Activated CD4-positive, alpha-beta T cell treated with anti-CD3 and anti-CD28 coated beads, Interleukin-2, amount 10 ng/mL, durations not matched to agents 7 days and 5 days (primary cell): ENCODE results near the gene DNAJC1. TPM values are rescaled to one million over a fixed set of nuclear protein-coding genes. Genes with fewer than 3 reads are reported as not detected.

Experiments used
- CTCF ChIA-PET: fragments of 350-600 bp; sonication (Branson Sonifier 250); formaldehyde crosslinking; loops from one replicate; lab custom pipeline; 2021; ENCODE audit warnings: antibody characterized with exemption; lab: Charles Lee
- POLR2A ChIA-PET: fragments of 350-600 bp; sonication (Branson Sonifier 250); formaldehyde crosslinking; loops from one replicate; lab custom pipeline; 2021; ENCODE audit warnings: antibody characterized with exemption; lab: Charles Lee
- DNase-seq: peaks from one replicate; pipeline ENCODE4 v3.0.0-alpha.2; 2020
- H3K27ac Mint-ChIP-seq: one replicate; pipeline ENCODE4 v1.8.0; 2021; ENCODE audit warnings: mild to moderate bottlenecking, moderate library complexity, mixed read lengths
- H3K27me3 Mint-ChIP-seq: one replicate; pipeline ENCODE4 v1.8.0; 2021; ENCODE audit warnings: mixed read lengths
- H3K36me3 Mint-ChIP-seq: one replicate; pipeline ENCODE4 v1.8.0; 2021; ENCODE audit warnings: low read depth, mixed read lengths
- H3K4me1 Mint-ChIP-seq: one replicate; pipeline ENCODE4 v1.8.0; 2021; ENCODE audit warnings: mixed read lengths
- H3K4me3 Mint-ChIP-seq: one replicate; pipeline ENCODE4 v1.8.0; 2021; ENCODE audit warnings: mild to moderate bottlenecking, moderate library complexity, mixed read lengths
- H3K9me3 Mint-ChIP-seq: one replicate; pipeline ENCODE4 v1.8.0; 2021; ENCODE audit warnings: mixed read lengths
- total RNA-seq, 2 experiments: library from RNA; stranded (reverse); gene quantifications; one replicate each; pipeline ENCODE4 v1.2.3, GENCODE V29; 2021

Gene DNAJC1
- total RNA-seq, 2 experiments from 2014 or later, result 24.4 to 28.6 TPM

GRCh38 chr10:21944727-21945386 is 58.7 kb downstream of the DNAJC1 start:
- H3K27me3 Mint-ChIP-seq, result no peaks in the 10 kb centered on the region
- POLR2A ChIA-PET, result no interaction called here
- no peak overlapping the region for H3K27ac Mint-ChIP-seq
- DNase-seq, result no peak
- H3K4me3 Mint-ChIP-seq, result no peak overlapping the region
- peaks cover 9% of the 10 kb centered on the region for H3K4me1 Mint-ChIP-seq
- no peaks in the 10 kb centered on the region for H3K36me3 Mint-ChIP-seq
- H3K9me3 Mint-ChIP-seq, result no peaks in the 10 kb centered on the region
- CTCF ChIA-PET, result no interaction called here

GRCh38 chr10:21943633-21944265 is 59.8 kb downstream of the DNAJC1 start:
- Mint-ChIP-seq H3K4me3 (no peak overlapping the region), H3K4me1 (peaks cover 14% of the 10 kb centered on the region)
- CTCF ChIA-PET, result interaction anchor here (0.7 kb wide), 1 partner anchor 928 kb away, joined by 4 read pairs; no protein-coding TSS in a partner anchor

GRCh38 chr10:21935439-21936023 is 68.0 kb downstream of the DNAJC1 start:
- peaks cover 11% of the 10 kb centered on the region for H3K4me1 Mint-ChIP-seq
- POLR2A ChIA-PET, result no interaction called here
- CTCF ChIA-PET, result no interaction called here
- no peaks in the 10 kb centered on the region for H3K27me3 Mint-ChIP-seq
- no peak for DNase-seq
- H3K36me3 Mint-ChIP-seq, result peaks cover 21% of the 10 kb centered on the region
- peaks cover 19% of the 10 kb centered on the region for H3K9me3 Mint-ChIP-seq
- H3K4me3 Mint-ChIP-seq, result no peak overlapping the region
- no peak overlapping the region for H3K27ac Mint-ChIP-seq

More at GRCh38 chr10:21943633-21944265, 59.8 kb downstream of the DNAJC1 start:
- peaks cover 5% of the 10 kb centered on the region for H3K36me3 Mint-ChIP-seq
- no peak overlapping the region for H3K27ac Mint-ChIP-seq
- no peaks in the 10 kb centered on the region for H3K27me3 Mint-ChIP-seq
- H3K9me3 Mint-ChIP-seq, result no peaks in the 10 kb centered on the region
- POLR2A ChIA-PET, result no interaction called here
- DNase-seq, result no peak

GRCh38 chr10:21934307-21934706 is 69.2 kb downstream of the DNAJC1 start:
- Mint-ChIP-seq H3K36me3 (peaks cover 21% of the 10 kb centered on the region), H3K9me3 (peaks cover 19% of the 10 kb centered on the region), H3K4me3 (no peak overlapping the region), H3K27me3 (no peaks in the 10 kb centered on the region), H3K27ac (no peak overlapping the region), H3K4me1 (peaks cover 11% of the 10 kb centered on the region)
- no peak for DNase-seq
- ChIA-PET POLR2A (no interaction called here), CTCF (interaction anchor here (0.7 kb wide), 1 partner anchor 439 kb away, joined by 3 read pairs; no protein-coding TSS in a partner anchor)

- Mint-ChIP-seq H3K27ac (no peak overlapping the region), H3K36me3 (peaks cover 2% of the 10 kb centered on the region), H3K27me3 (no peaks in the 10 kb centered on the region), H3K9me3 (no peaks in the 10 kb centered on the region), H3K4me1 (no peaks in the 10 kb centered on the region), H3K4me3 (no peak overlapping the region)
- ChIA-PET CTCF (no interaction called here), POLR2A (no interaction called here)
- DNase-seq, result no peak
These were observed 74.5 kb downstream of the DNAJC1 start for GRCh38 chr10:21929070-21929469.

- Mint-ChIP-seq H3K36me3 (peaks cover 2% of the 10 kb centered on the region), H3K4me1 (no peaks in the 10 kb centered on the region), H3K4me3 (no peak overlapping the region), H3K27me3 (no peaks in the 10 kb centered on the region), H3K9me3 (no peaks in the 10 kb centered on the region), H3K27ac (no peak overlapping the region)
- no peak for DNase-seq
- POLR2A ChIA-PET, result interaction anchor here (0.7 kb wide), 1 partner anchor 302 kb away, joined by 3 read pairs; no protein-coding TSS in a partner anchor
- CTCF ChIA-PET, result no interaction called here
These were observed 75.7 kb downstream of the DNAJC1 start for GRCh38 chr10:21927631-21928353.

- Mint-ChIP-seq H3K27me3 (no peaks in the 10 kb centered on the region), H3K4me1 (no peaks in the 10 kb centered on the region), H3K36me3 (peaks cover 2% of the 10 kb centered on the region), H3K9me3 (no peaks in the 10 kb centered on the region), H3K4me3 (no peak overlapping the region), H3K27ac (no peak overlapping the region)
- DNase-seq, result no peak
- ChIA-PET POLR2A (no interaction called here), CTCF (no interaction called here)
These were observed 76.6 kb downstream of the DNAJC1 start for GRCh38 chr10:21926949-21927348.

- Mint-ChIP-seq H3K36me3 (peaks cover 2% of the 10 kb centered on the region), H3K27me3 (no peaks in the 10 kb centered on the region), H3K4me3 (no peak overlapping the region), H3K9me3 (no peaks in the 10 kb centered on the region), H3K27ac (no peak overlapping the region), H3K4me1 (no peaks in the 10 kb centered on the region)
- POLR2A ChIA-PET, result interaction anchor here (0.7 kb wide), 1 partner anchor 977 kb away, joined by 4 read pairs; no protein-coding TSS in a partner anchor
- CTCF ChIA-PET, result no interaction called here
- no peak for DNase-seq
These were observed 77.1 kb downstream of the DNAJC1 start for GRCh38 chr10:21926358-21926925.

- POLR2A ChIA-PET, result interaction anchor here (0.7 kb wide), 1 partner anchor 978 kb away, joined by 4 read pairs; no protein-coding TSS in a partner anchor
- no peaks in the 10 kb centered on the region for H3K9me3 Mint-ChIP-seq
- H3K4me1 Mint-ChIP-seq, result no peaks in the 10 kb centered on the region
- H3K36me3 Mint-ChIP-seq, result peaks cover 2% of the 10 kb centered on the region
- H3K27me3 Mint-ChIP-seq, result no peaks in the 10 kb centered on the region
- H3K27ac Mint-ChIP-seq, result no peak overlapping the region
- CTCF ChIA-PET, result no interaction called here
- DNase-seq, result no peak
- no peak overlapping the region for H3K4me3 Mint-ChIP-seq
These were observed 77.7 kb downstream of the DNAJC1 start for GRCh38 chr10:21925851-21926250.

- Mint-ChIP-seq H3K9me3 (no peaks in the 10 kb centered on the region), H3K27ac (no peak overlapping the region), H3K36me3 (peaks cover 2% of the 10 kb centered on the region), H3K4me1 (no peaks in the 10 kb centered on the region), H3K27me3 (no peaks in the 10 kb centered on the region), H3K4me3 (no peak overlapping the region)
- ChIA-PET CTCF (no interaction called here), POLR2A (interaction anchor here (0.6 kb wide), 1 partner anchor 27 kb away, joined by 15 read pairs; no protein-coding TSS in a partner anchor)
- no peak for DNase-seq
These were observed 79.0 kb downstream of the DNAJC1 start for GRCh38 chr10:21924511-21924910.

- no peak overlapping the region for H3K4me3 Mint-ChIP-seq
- no peaks in the 10 kb centered on the region for H3K27me3 Mint-ChIP-seq
- H3K9me3 Mint-ChIP-seq, result no peaks in the 10 kb centered on the region
- CTCF ChIA-PET, result interaction anchor here (1.5 kb wide), 1 partner anchor 34 kb away, joined by 3 read pairs; no protein-coding TSS in a partner anchor
- no peak for DNase-seq
- H3K4me1 Mint-ChIP-seq, result no peaks in the 10 kb centered on the region
- no peak overlapping the region for H3K27ac Mint-ChIP-seq
- POLR2A ChIA-PET, result no interaction called here
- H3K36me3 Mint-ChIP-seq, result peaks cover 2% of the 10 kb centered on the region
These were observed 82.9 kb downstream of the DNAJC1 start for GRCh38 chr10:21920633-21921032.

- Mint-ChIP-seq H3K9me3 (no peaks in the 10 kb centered on the region), H3K27me3 (no peaks in the 10 kb centered on the region), H3K4me3 (no peak overlapping the region), H3K27ac (no peak overlapping the region), H3K36me3 (peaks cover 2% of the 10 kb centered on the region), H3K4me1 (no peaks in the 10 kb centered on the region)
- ChIA-PET POLR2A (no interaction called here), CTCF (no interaction called here)
- DNase-seq, result no peak
These were observed 83.6 kb downstream of the DNAJC1 start for GRCh38 chr10:21919906-21920305.
